Neural cell (in vitro differentiated cells): ENCODE results near the gene CPSF2. TPM values are rescaled to one million over a fixed set of nuclear protein-coding genes. Genes with fewer than 3 reads are reported as not detected.
"Not testable (repeated sequence)": the region's sequence is repeated elsewhere in the genome, so short reads cannot be mapped to it uniquely, and the experiment has no call there.

Source experiments
- H2AFZ ChIP-seq: fragments of 200-600, 300-800 bp; sonication (generic), shearing (Covaris generic); 2 replicates; pipeline ENCODE4 v1.6.0; 2014; ENCODE audit warnings: low read depth, mild to moderate bottlenecking, antibody characterized with exemption, low read length, moderate library complexity
- H3F3A ChIP-seq: fragments of 200-600 bp; shearing (Covaris generic); 2 replicates; pipeline ENCODE4 v1.6.1; 2016; ENCODE audit warnings: mild to moderate bottlenecking, moderate library complexity, mixed read lengths, antibody characterized with exemption, low read length; ENCODE audit not compliant: insufficient read depth, poor library complexity, severe bottlenecking
- H3K27ac ChIP-seq: fragments of 200-600, 300-800 bp; sonication (generic), shearing (Covaris generic); 2 replicates; pipeline ENCODE4 v1.5.1; 2014; ENCODE audit warnings: mild to moderate bottlenecking, low read length, moderate library complexity
- H3K27me3 ChIP-seq: fragments of 300-800, 200-600 bp; sonication (generic), shearing (Covaris generic); 2 replicates; pipeline ENCODE4 v1.6.0; 2014; ENCODE audit warnings: mild to moderate bottlenecking, low read depth, low read length, moderate library complexity; ENCODE audit not compliant: insufficient read depth
- H3K36me3 ChIP-seq: fragments of 300-800, 200-600 bp; sonication (generic), shearing (Covaris generic); 2 replicates; pipeline ENCODE4 v1.5.1; 2014; ENCODE audit warnings: mild to moderate bottlenecking, antibody characterized with exemption, low read length, moderate library complexity; ENCODE audit not compliant: insufficient read depth
- H3K4me2 ChIP-seq: fragments of 300-800, 200-600 bp; sonication (generic), shearing (Covaris generic); 2 replicates; pipeline ENCODE4 v1.6.0; 2014; ENCODE audit warnings: mild to moderate bottlenecking, low read length
- H3K4me3 ChIP-seq: fragments of 300-800, 200-600 bp; sonication (generic), shearing (Covaris generic); 2 replicates; pipeline ENCODE4 v1.5.1; 2014; ENCODE audit warnings: mild to moderate bottlenecking, low read length, moderate library complexity
- H3K79me2 ChIP-seq: fragments of 200-600 bp; shearing (Covaris generic); replicated peaks from 2 replicates; pipeline ENCODE4 v1.6.0; 2014; ENCODE audit warnings: mild to moderate bottlenecking, low read length, moderate library complexity; ENCODE audit not compliant: insufficient read depth
- H3K9ac ChIP-seq: fragments of 300-800, 200-600 bp; sonication (generic), shearing (Covaris generic); 2 replicates; pipeline ENCODE4 v1.6.1; 2016; ENCODE audit warnings: mild to moderate bottlenecking, low read length, mixed read lengths
- H3K9me2 ChIP-seq: fragments of 200-600 bp; shearing (Covaris generic); 2 replicates; pipeline ENCODE4 v1.6.1; 2016; ENCODE audit warnings: mild to moderate bottlenecking, low read length, mixed read lengths; ENCODE audit not compliant: insufficient read depth
- H3K9me3 ChIP-seq: fragments of 200-600, 300-800 bp; sonication (generic), shearing (Covaris generic); 2 replicates; pipeline ENCODE4 v1.6.1; 2016; ENCODE audit warnings: mild to moderate bottlenecking, mixed run types, low read length, moderate library complexity, mixed read lengths
- H4K20me1 ChIP-seq: fragments of 200-600 bp; shearing (Covaris generic); 2 replicates; pipeline ENCODE4 v1.6.1; 2016; ENCODE audit warnings: mild to moderate bottlenecking, mixed run types; ENCODE audit not compliant: insufficient read depth
- EP300 ChIP-seq: fragments of 450-650 bp; conservative IDR thresholded peaks from 2 replicates; pipeline ENCODE4 v1.6.1; 2014; ENCODE audit warnings: antibody characterized with exemption, mild to moderate bottlenecking, moderate library complexity; ENCODE audit not compliant: poor library complexity, severe bottlenecking
- EZH2 ChIP-seq: fragments of 200-600, 300-800 bp; shearing (Covaris generic), sonication (generic); IDR thresholded peaks from 2 replicates; pipeline ENCODE4 v1.6.1; 2014; ENCODE audit warnings: antibody characterized with exemption, low read length, borderline replicate concordance, mild to moderate bottlenecking; ENCODE audit not compliant: insufficient read depth, poor library complexity, severe bottlenecking
- MXI1 ChIP-seq: fragments of 450-650 bp; conservative IDR thresholded peaks from 2 replicates; pipeline ENCODE4 v1.6.1; 2014; ENCODE audit warnings: antibody characterized with exemption, mild to moderate bottlenecking; ENCODE audit not compliant: poor library complexity, severe bottlenecking
- POLR2AphosphoS5 ChIP-seq: IDR thresholded peaks from 2 replicates; pipeline ENCODE4 v1.6.1; 2012
- RAD21 ChIP-seq: fragments of 450-650 bp; conservative IDR thresholded peaks from 2 replicates; pipeline ENCODE4 v1.6.1; 2014; ENCODE audit warnings: antibody characterized with exemption, mild to moderate bottlenecking, moderate library complexity
- REST ChIP-seq: IDR thresholded peaks from 2 replicates; pipeline ENCODE4 v1.6.1; 2012; ENCODE audit warnings: borderline replicate concordance
- SMC3 ChIP-seq: fragments of 450-650 bp; conservative IDR thresholded peaks from 2 replicates; pipeline ENCODE4 v1.6.1; 2014; ENCODE audit warnings: antibody characterized with exemption, mild to moderate bottlenecking, moderate library complexity; ENCODE audit not compliant: poor library complexity
- TAF1 ChIP-seq: IDR thresholded peaks from 2 replicates; pipeline ENCODE4 v1.6.1; 2012; ENCODE audit warnings: low read depth
- polyA plus RNA-seq: library from polyadenylated mRNA; depleted of rRNA; stranded (reverse); fragments of >200 nt; gene quantifications from 2 replicates; pipeline ENCODE4 v1.2.3, GENCODE V29; 2014
- TF ChIP-seq, protein P1 (sequence below): fragments of 450-650 bp; IDR thresholded peaks from 2 replicates; pipeline ENCODE4 v1.5.1; 2014; ENCODE audit warnings: antibody characterized with exemption, mild to moderate bottlenecking, moderate library complexity; ENCODE audit not compliant: poor library complexity, severe bottlenecking

Gene CPSF2
- polyA plus RNA-seq, 1 donor from 2014 or later = 18.5 TPM

- not testable (repeated sequence) for H3K9ac ChIP-seq, H3K79me2 ChIP-seq, H3K27me3 ChIP-seq, H3F3A ChIP-seq, H3K4me2 ChIP-seq, H3K9me2 ChIP-seq, H4K20me1 ChIP-seq, H2AFZ ChIP-seq, H3K4me3 ChIP-seq, H3K9me3 ChIP-seq, H3K27ac ChIP-seq, H3K36me3 ChIP-seq
Measured at GRCh38 chr14:92187616-92188015, 65.8 kb downstream of the CPSF2 start.

DNA sequence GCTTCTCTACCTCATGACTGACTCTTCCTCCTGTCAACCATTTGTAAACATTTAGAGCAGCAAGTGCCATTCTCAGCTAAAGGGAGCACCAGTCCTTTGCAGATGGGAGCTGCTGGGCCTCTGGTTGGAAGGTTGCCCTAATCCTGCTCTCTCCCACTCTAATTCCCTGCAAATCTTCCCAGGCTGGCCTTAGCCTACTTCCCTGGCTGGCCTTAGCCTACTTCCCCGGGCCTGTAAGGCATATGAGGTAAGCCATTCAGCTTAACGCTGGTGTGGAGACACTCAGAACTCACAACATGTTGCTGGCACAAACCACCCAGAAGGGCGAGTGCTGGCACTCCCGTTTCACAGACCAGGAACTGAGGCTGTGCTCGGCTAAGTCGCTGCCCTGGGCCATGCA lies 69.0 kb downstream of the CPSF2 start:
- TF ChIP-seq RAD21 (no peak), POLR2AphosphoS5 (no peak), EZH2 (no peak), REST (no peak), SMC3 (no peak), MXI1 (no peak), EP300 (no peak), TAF1 (no peak)
- TF ChIP-seq, protein P1, sequence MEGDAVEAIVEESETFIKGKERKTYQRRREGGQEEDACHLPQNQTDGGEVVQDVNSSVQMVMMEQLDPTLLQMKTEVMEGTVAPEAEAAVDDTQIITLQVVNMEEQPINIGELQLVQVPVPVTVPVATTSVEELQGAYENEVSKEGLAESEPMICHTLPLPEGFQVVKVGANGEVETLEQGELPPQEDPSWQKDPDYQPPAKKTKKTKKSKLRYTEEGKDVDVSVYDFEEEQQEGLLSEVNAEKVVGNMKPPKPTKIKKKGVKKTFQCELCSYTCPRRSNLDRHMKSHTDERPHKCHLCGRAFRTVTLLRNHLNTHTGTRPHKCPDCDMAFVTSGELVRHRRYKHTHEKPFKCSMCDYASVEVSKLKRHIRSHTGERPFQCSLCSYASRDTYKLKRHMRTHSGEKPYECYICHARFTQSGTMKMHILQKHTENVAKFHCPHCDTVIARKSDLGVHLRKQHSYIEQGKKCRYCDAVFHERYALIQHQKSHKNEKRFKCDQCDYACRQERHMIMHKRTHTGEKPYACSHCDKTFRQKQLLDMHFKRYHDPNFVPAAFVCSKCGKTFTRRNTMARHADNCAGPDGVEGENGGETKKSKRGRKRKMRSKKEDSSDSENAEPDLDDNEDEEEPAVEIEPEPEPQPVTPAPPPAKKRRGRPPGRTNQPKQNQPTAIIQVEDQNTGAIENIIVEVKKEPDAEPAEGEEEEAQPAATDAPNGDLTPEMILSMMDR = no peak
- Histone ChIP-seq H3K9me2 (no peaks in the 10 kb centered on the region), H3K79me2 (no peaks in the 10 kb centered on the region), H2AFZ (no peak overlapping the region), H3K9me3 (peaks cover 7% of the 10 kb centered on the region), H3K27me3 (no peaks in the 10 kb centered on the region), H3K4me2 (no peak overlapping the region), H3K27ac (no peak overlapping the region), H3K4me3 (no peak overlapping the region), H3K9ac (no peak overlapping the region), H3K36me3 (no peaks in the 10 kb centered on the region), H3F3A (no peaks in the 10 kb centered on the region), H4K20me1 (no peaks in the 10 kb centered on the region)

GRCh38 chr14:92198804-92199203 lies 77.0 kb downstream of the CPSF2 start:
- Histone ChIP-seq H3K9me2 (no peaks in the 10 kb centered on the region), H3F3A (no peaks in the 10 kb centered on the region), H3K9ac (no peak overlapping the region)

More at GRCh38 chr14:92198804-92199203, 77.0 kb downstream of the CPSF2 start:
- no peak overlapping the region for H2AFZ ChIP-seq
- no peak for TF ChIP-seq EP300
- TF ChIP-seq POLR2AphosphoS5 = no peak
- TF ChIP-seq RAD21 = no peak
- TF ChIP-seq MXI1 = no peak
- no peak for TF ChIP-seq EZH2
- TF ChIP-seq REST = no peak
- no peak for TF ChIP-seq SMC3
- no peaks in the 10 kb centered on the region for H3K9me3 ChIP-seq
- H4K20me1 ChIP-seq = no peaks in the 10 kb centered on the region
- H3K27me3 ChIP-seq = no peaks in the 10 kb centered on the region
- H3K27ac ChIP-seq = no peak overlapping the region
- H3K79me2 ChIP-seq = no peaks in the 10 kb centered on the region
- H3K36me3 ChIP-seq = no peaks in the 10 kb centered on the region
- no peak overlapping the region for H3K4me2 ChIP-seq
- H3K4me3 ChIP-seq = no peak overlapping the region
